GM12891 (cell line): ENCODE results near the gene NPAS1.

Experiments used
- DNase-seq: peaks from one replicate; pipeline ENCODE4 v3.0.0; 2011; ENCODE audit warnings: low spot score; ENCODE audit not compliant: insufficient read length
- FAIRE-seq: peaks from 2 replicates; lab custom pipeline; 2011; peaks lifted over from hg19 to GRCh38; lab: Jason Lieb, UNC
- PAX5 ChIP-seq: IDR thresholded peaks from 2 replicates; pipeline ENCODE4 v1.6.1; 2011; ENCODE audit warnings: low read length, moderate library complexity, mild to moderate bottlenecking; ENCODE audit not compliant: insufficient read depth, severe bottlenecking
- POLR2A ChIP-seq: IDR thresholded peaks from 2 replicates; pipeline ENCODE4 v1.6.1; 2011; ENCODE audit warnings: low read depth, low read length, control low read depth
- POLR2AphosphoS5 ChIP-seq: IDR thresholded peaks from 2 replicates; pipeline ENCODE4 v1.6.1; 2011; ENCODE audit warnings: low read depth, low read length, control low read depth
- POU2F2 ChIP-seq: IDR thresholded peaks from 2 replicates; pipeline ENCODE4 v1.6.1; 2011; ENCODE audit warnings: low read depth, mild to moderate bottlenecking, control low read depth, low read length, moderate library complexity
- SPI1 ChIP-seq: IDR thresholded peaks from 2 replicates; pipeline ENCODE4 v1.6.1; 2011; ENCODE audit warnings: low read depth, low read length, control low read depth
- TAF1 ChIP-seq: IDR thresholded peaks from 2 replicates; pipeline ENCODE4 v1.6.1; 2011; ENCODE audit warnings: low read depth, low read length, control low read depth

NPAS1 gene

GRCh38 chr19:46992699-46993535, 26.7 kb upstream of the NPAS1 start:
- TF ChIP-seq POLR2AphosphoS5 (no peak), PAX5 (no peak), POLR2A (no peak), TAF1 (no peak), POU2F2 (no peak), SPI1 (no peak)
- FAIRE-seq, result peak; percentile 5
- no peak for DNase-seq

- TF ChIP-seq TAF1 (no peak), POLR2AphosphoS5 (no peak), SPI1 (no peak), POU2F2 (no peak), PAX5 (no peak), POLR2A (no peak)
- FAIRE-seq (no peak), DNase-seq (no peak)
Observed at GRCh38 chr19:46993622-46994021, 26.0 kb upstream of the NPAS1 start.

- DNase-seq (no peak), FAIRE-seq (no peak)
- TF ChIP-seq POLR2AphosphoS5, result no peak
- no peak for TF ChIP-seq POLR2A
- TF ChIP-seq PAX5, result no peak
- TF ChIP-seq POU2F2, result no peak
- no peak for TF ChIP-seq TAF1
- TF ChIP-seq SPI1, result no peak
Observed at GRCh38 chr19:46994141-46994686, 25.4 kb upstream of the NPAS1 start.

- no peak for FAIRE-seq
- no peak for DNase-seq
- TF ChIP-seq PAX5 (no peak), POLR2A (no peak), POU2F2 (no peak)
Observed at GRCh38 chr19:46995492-46995891, 24.1 kb upstream of the NPAS1 start.

GRCh38 chr19:46998445-46999125, 21.1 kb upstream of the NPAS1 start:
- TF ChIP-seq PAX5 (no peak), SPI1 (no peak), POU2F2 (no peak), POLR2A (no peak), TAF1 (no peak), POLR2AphosphoS5 (no peak)
- no peak for FAIRE-seq
- no peak for DNase-seq

GRCh38 chr19:46999377-46999776, 20.3 kb upstream of the NPAS1 start:
- TF ChIP-seq POU2F2 (no peak), SPI1 (no peak), POLR2AphosphoS5 (no peak), PAX5 (no peak), TAF1 (no peak)
- DNase-seq (no peak), FAIRE-seq (no peak)

GRCh38 chr19:46999878-47000277, 19.8 kb upstream of the NPAS1 start:
- FAIRE-seq, result no peak
- no peak for DNase-seq

GRCh38 chr19:47000373-47000772, 19.3 kb upstream of the NPAS1 start:
- DNase-seq, result no peak
- FAIRE-seq, result no peak
- TF ChIP-seq TAF1 (no peak), POLR2A (no peak)

More at GRCh38 chr19:46999878-47000277, 19.8 kb upstream of the NPAS1 start:
- no peak for TF ChIP-seq POLR2A

- no peak for TF ChIP-seq TAF1
- TF ChIP-seq SPI1, result no peak
- TF ChIP-seq POLR2AphosphoS5, result no peak
- TF ChIP-seq POLR2A, result no peak
- no peak for TF ChIP-seq PAX5
- no peak for DNase-seq
- no peak for FAIRE-seq
Observed at GRCh38 chr19:47001584-47001983, 18.1 kb upstream of the NPAS1 start.

- no peak for FAIRE-seq
- TF ChIP-seq SPI1 (no peak), POLR2AphosphoS5 (no peak), POU2F2 (no peak), TAF1 (no peak), PAX5 (no peak), POLR2A (no peak)
- no peak for DNase-seq
Observed at GRCh38 chr19:47002106-47002766, 17.4 kb upstream of the NPAS1 start.
